ENCODE data around the gene TBX5.

GRCh38 chr12:114396153-114396868 lies 9.6 kb downstream of the TBX5 start:
- no peak for TF ChIP-seq EZH2 (IDR thresholded peaks at IDR 0.05)
- TF ChIP-seq POLR2AphosphoS5 (IDR thresholded peaks at IDR 0.05; ENCODE audit: borderline replicate concordance, low read depth, low read length): no peak
- TF ChIP-seq FOXP2 (optimal IDR thresholded peaks at IDR 0.05; ENCODE audit: control extremely low read depth, extremely low read length, insufficient read depth): no peak
